HG03039 (cell line): ENCODE data around the gene UGT2A2.

ENCODE experiments used
- ATAC-seq: cut with Tn5 transposase; IDR thresholded peaks from one replicate; pipeline ENCODE4 v1.9.1; 2021; ENCODE audit warnings: mild to moderate bottlenecking, moderate library complexity; ENCODE audit not compliant: unreplicated experiment

Gene UGT2A2

GRCh38 chr4:69577245-69577644 lies 62.2 kb downstream of the UGT2A2 start:
- ATAC-seq = no peak

- no peak for ATAC-seq
These were observed 63.1 kb downstream of the UGT2A2 start for GRCh38 chr4:69576251-69576877.

GRCh38 chr4:69568787-69569186 lies 70.7 kb downstream of the UGT2A2 start:
- ATAC-seq = no peak

- ATAC-seq = no peak
These were observed 76.0 kb downstream of the UGT2A2 start for GRCh38 chr4:69563424-69563823.

GRCh38 chr4:69549651-69550050 lies 89.8 kb downstream of the UGT2A2 start:
- no peak for ATAC-seq

- ATAC-seq = no peak
These were observed 93.2 kb downstream of the UGT2A2 start for GRCh38 chr4:69546134-69546765.
